H9 (cell line): Measurements from ENCODE around the gene TBC1D20. TPM values are rescaled to one million over a fixed set of nuclear protein-coding genes. Genes with fewer than 3 reads are reported as not detected.

Experiments
- DNase-seq: peaks from one replicate; pipeline ENCODE4 v3.0.0-alpha.2; 2017
- H2AFZ ChIP-seq: one replicate; pipeline ENCODE4 v1.6.1; 2013; ENCODE audit warnings: mild to moderate bottlenecking, low read length, control low read depth, moderate library complexity
- H2AK5ac ChIP-seq: 2 replicates; pipeline ENCODE4 v1.6.1; 2013; ENCODE audit warnings: low read length, control low read depth, mixed read lengths; ENCODE audit not compliant: insufficient read length
- H2BK120ac ChIP-seq: one replicate; pipeline ENCODE4 v1.6.1; 2013; ENCODE audit warnings: low read depth, mild to moderate bottlenecking, low read length, control low read depth, inconsistent platforms; ENCODE audit not compliant: poor library complexity, severe bottlenecking
- H2BK12ac ChIP-seq: 2 replicates; pipeline ENCODE4 v1.6.1; 2013; ENCODE audit warnings: low read length, control low read depth, mixed read lengths, low read depth; ENCODE audit not compliant: insufficient read length
- H2BK15ac ChIP-seq: 2 replicates; pipeline ENCODE4 v1.6.1; 2013; ENCODE audit warnings: low read depth, low read length, control low read depth
- H2BK20ac ChIP-seq: one replicate; pipeline ENCODE4 v1.6.1; 2013; ENCODE audit warnings: low read depth, mild to moderate bottlenecking, low read length, control low read depth, inconsistent platforms; ENCODE audit not compliant: poor library complexity, severe bottlenecking
- H2BK5ac ChIP-seq: 2 replicates; pipeline ENCODE4 v1.6.1; 2013; ENCODE audit warnings: low read length, control low read depth, mixed read lengths; ENCODE audit not compliant: insufficient read length
- H3K14ac ChIP-seq: 2 replicates; pipeline ENCODE4 v1.6.1; 2013; ENCODE audit warnings: low read length, control low read depth; ENCODE audit not compliant: insufficient read depth
- H3K18ac ChIP-seq: 2 replicates; pipeline ENCODE4 v1.6.1; 2013; ENCODE audit warnings: low read depth, mild to moderate bottlenecking, mixed read lengths, low read length, control low read depth; ENCODE audit not compliant: insufficient read length
- H3K23ac ChIP-seq: 2 replicates; pipeline ENCODE4 v1.6.1; 2013; ENCODE audit warnings: low read length, control low read depth, mixed read lengths, low read depth; ENCODE audit not compliant: insufficient read length
- H3K23me2 ChIP-seq: 2 replicates; pipeline ENCODE4 v1.6.1; 2013; ENCODE audit warnings: low read depth, mild to moderate bottlenecking, mixed read lengths, low read length, control low read depth; ENCODE audit not compliant: insufficient read length, poor library complexity, severe bottlenecking
- H3K27ac ChIP-seq: 2 replicates; pipeline ENCODE4 v1.5.1; 2013; ENCODE audit warnings: low read length, control low read depth, mixed read lengths, low read depth; ENCODE audit not compliant: insufficient read length
- H3K27me3 ChIP-seq: 2 replicates; pipeline ENCODE4 v1.6.1; 2013; ENCODE audit warnings: low read length, control low read depth, inconsistent platforms; ENCODE audit not compliant: insufficient read depth
- H3K4ac ChIP-seq: 2 replicates; pipeline ENCODE4 v1.6.1; 2013; ENCODE audit warnings: low read depth, mild to moderate bottlenecking, control low read depth, inconsistent platforms, low read length, moderate library complexity
- H3K4me1 ChIP-seq: 2 replicates; pipeline ENCODE4 v1.6.1; 2013; ENCODE audit warnings: low read length, control low read depth, inconsistent platforms; ENCODE audit not compliant: insufficient read depth
- H3K4me2 ChIP-seq: 2 replicates; pipeline ENCODE4 v1.6.1; 2013; ENCODE audit warnings: low read length, control low read depth, mixed read lengths; ENCODE audit not compliant: insufficient read length, insufficient read depth
- H3K56ac ChIP-seq: 2 replicates; pipeline ENCODE4 v1.6.1; 2013; ENCODE audit warnings: low read depth, mild to moderate bottlenecking, mixed read lengths, low read length, control low read depth; ENCODE audit not compliant: insufficient read length
- H3K79me1 ChIP-seq: 2 replicates; pipeline ENCODE4 v1.6.1; 2013; ENCODE audit warnings: low read depth, mild to moderate bottlenecking, moderate library complexity, low read length, control low read depth, inconsistent platforms; ENCODE audit not compliant: insufficient read depth, poor library complexity, severe bottlenecking
- H3K79me2 ChIP-seq: 2 replicates; pipeline ENCODE4 v1.6.1; 2013; ENCODE audit warnings: low read length, control low read depth, inconsistent platforms; ENCODE audit not compliant: insufficient read depth
- H3K9ac ChIP-seq: 2 replicates; pipeline ENCODE4 v1.6.1; 2013; ENCODE audit warnings: low read length, control low read depth, mixed read lengths; ENCODE audit not compliant: insufficient read length; ENCODE audit errors: extremely low read depth
- H3K9me3 ChIP-seq: one replicate; pipeline ENCODE4 v1.6.1; 2013; ENCODE audit warnings: low read depth, low read length, inconsistent platforms; ENCODE audit not compliant: control insufficient read depth
- H3T11ph ChIP-seq: one replicate; pipeline ENCODE4 v1.6.1; 2013; ENCODE audit warnings: mild to moderate bottlenecking, low read length, control low read depth, inconsistent platforms
- H4K20me1 ChIP-seq: one replicate; pipeline ENCODE4 v1.6.1; 2013; ENCODE audit not compliant: control insufficient read depth, insufficient read length, insufficient read depth
- H4K5ac ChIP-seq: 2 replicates; pipeline ENCODE4 v1.6.1; 2013; ENCODE audit warnings: low read depth, mild to moderate bottlenecking, mixed read lengths, low read length, control low read depth; ENCODE audit not compliant: insufficient read length
- H4K8ac ChIP-seq: replicated peaks from 2 replicates; pipeline ENCODE4 v1.6.1; 2013; ENCODE audit warnings: low read length, control low read depth, mixed read lengths, low read depth; ENCODE audit not compliant: insufficient read length
- H4K91ac ChIP-seq: 2 replicates; pipeline ENCODE4 v1.6.1; 2013; ENCODE audit warnings: low read depth, mild to moderate bottlenecking, moderate library complexity, mixed read lengths, low read length, control low read depth; ENCODE audit not compliant: insufficient read length
- H3K27ac Mint-ChIP-seq, 3 experiments: 2 replicates in 2 of 3; 3 replicates in 1 of 3; pipeline ENCODE4 v1.8.0; 2020 to 2021; ENCODE audit warnings: mixed read lengths in 3 of 3, mild to moderate bottlenecking in 1 of 3, moderate library complexity in 1 of 3
- H3K27me3 Mint-ChIP-seq: 2 replicates; pipeline ENCODE4 v1.8.0; 2021; ENCODE audit warnings: low read depth, mild to moderate bottlenecking, moderate library complexity, mixed read lengths
- H3K36me3 Mint-ChIP-seq, 3 experiments: 2 replicates in 2 of 3; 3 replicates in 1 of 3; pipeline ENCODE4 v1.8.0; 2020 to 2021; ENCODE audit warnings: low read depth in 3 of 3, mixed read lengths in 3 of 3; ENCODE audit not compliant: insufficient read depth in 1 of 3
- H3K4me1 Mint-ChIP-seq, 2 experiments: 2 replicates each; pipeline ENCODE4 v1.8.0; 2020; ENCODE audit warnings: mixed read lengths in 2 of 2
- H3K4me3 Mint-ChIP-seq, 2 experiments: 2 replicates in 1 of 2; 3 replicates in 1 of 2; pipeline ENCODE4 v1.8.0; 2020 to 2021; ENCODE audit warnings: mild to moderate bottlenecking in 2 of 2, mixed read lengths in 2 of 2, moderate library complexity in 1 of 2
- H3K9me3 Mint-ChIP-seq, 2 experiments: 2 replicates in 1 of 2; 3 replicates in 1 of 2; pipeline ENCODE4 v1.8.0; 2020; ENCODE audit warnings: mild to moderate bottlenecking in 2 of 2, mixed read lengths in 2 of 2, moderate library complexity in 1 of 2
- WGBS: extraction: QIAGEN DNeasy Blood & Tissue Kit; methylation state at CpG from one replicate; pipeline ENCODE4 v1.1.7; 2013; ENCODE audit warnings: missing lambda C conversion rate, low lambda C conversion rate, mixed read lengths; ENCODE audit not compliant: insufficient read length; ENCODE audit errors: extremely low coverage; 5-methylcytosine and 5-hydroxymethylcytosine counted together
- total RNA-seq: library from RNA; stranded (reverse); gene quantifications from 2 replicates; pipeline ENCODE4 v1.2.1, GENCODE V29; 2021
- TF ChIP-seq, protein P1 (sequence below): fragments of 200-600 bp; sonication (generic); conservative IDR thresholded peaks from 3 replicates; pipeline ENCODE4 v1.8.0; 2021; ENCODE audit warnings: antibody characterized with exemption, mild to moderate bottlenecking

TBC1D20 gene
- total RNA-seq, 1 experiment from 2014 or later: 17.9 TPM

DNA sequence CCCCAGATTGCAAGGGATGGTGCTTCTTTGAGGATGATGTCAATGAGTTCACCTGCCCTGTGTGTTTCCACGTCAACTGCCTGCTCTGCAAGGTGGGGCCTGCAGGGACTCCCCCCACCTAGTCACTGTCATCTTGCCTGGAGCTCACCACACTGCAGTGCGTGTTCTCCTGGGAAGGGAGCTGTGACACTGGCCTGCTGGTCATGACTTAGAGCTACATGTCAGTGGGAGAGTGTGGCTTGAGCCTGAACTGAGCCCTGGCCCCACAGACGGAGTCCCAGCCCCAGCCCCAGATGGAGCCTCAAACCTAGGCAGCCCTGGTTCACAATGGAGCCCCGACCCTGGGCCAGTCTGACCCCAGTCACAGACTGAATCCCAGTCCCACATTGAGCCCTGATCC lies 34.9 kb downstream of the TBC1D20 start:
- Histone ChIP-seq H3K23me2 (no peaks in the 10 kb centered on the region), H3K79me2 (no peaks in the 10 kb centered on the region), H2BK120ac (no peak overlapping the region), H4K20me1 (no peaks in the 10 kb centered on the region), H2BK20ac (no peak overlapping the region), H3K18ac (no peak overlapping the region), H2BK12ac (no peak overlapping the region), H3K56ac (no peak overlapping the region), H2AFZ (no peak overlapping the region), H2BK5ac (no peak overlapping the region), H3K4me2 (no peak overlapping the region), H3K27me3 (no peaks in the 10 kb centered on the region), H4K5ac (no peak overlapping the region), H2BK15ac (no peak overlapping the region), H3K23ac (no peak overlapping the region), H3K4me1 (no peaks in the 10 kb centered on the region), H3K9me3 (no peaks in the 10 kb centered on the region), H3T11ph (no peak overlapping the region), H3K9ac (no peak overlapping the region), H2AK5ac (no peak overlapping the region), H3K4ac (no peak overlapping the region), H3K14ac (no peak overlapping the region), H3K79me1 (no peaks in the 10 kb centered on the region), H4K91ac (no peak overlapping the region), H3K27ac (no peak overlapping the region), H4K8ac (no peak overlapping the region)
- peaks cover 20 to 51% (median 48%) of the 10 kb centered on the region in 3 experiments; a peak in 6 of 7 replicates for H3K36me3 Mint-ChIP-seq
- no CpG with 5 or more reads among the region's 4 CpGs for WGBS
- H3K4me1 Mint-ChIP-seq: peaks cover 5 to 9% of the 10 kb centered on the region in 2 experiments; a peak in 3 of 4 replicates
- H3K4me3 Mint-ChIP-seq: no peak overlapping the region
- peaks cover 2% of the 10 kb centered on the region for H3K27me3 Mint-ChIP-seq
- TF ChIP-seq, protein P1, sequence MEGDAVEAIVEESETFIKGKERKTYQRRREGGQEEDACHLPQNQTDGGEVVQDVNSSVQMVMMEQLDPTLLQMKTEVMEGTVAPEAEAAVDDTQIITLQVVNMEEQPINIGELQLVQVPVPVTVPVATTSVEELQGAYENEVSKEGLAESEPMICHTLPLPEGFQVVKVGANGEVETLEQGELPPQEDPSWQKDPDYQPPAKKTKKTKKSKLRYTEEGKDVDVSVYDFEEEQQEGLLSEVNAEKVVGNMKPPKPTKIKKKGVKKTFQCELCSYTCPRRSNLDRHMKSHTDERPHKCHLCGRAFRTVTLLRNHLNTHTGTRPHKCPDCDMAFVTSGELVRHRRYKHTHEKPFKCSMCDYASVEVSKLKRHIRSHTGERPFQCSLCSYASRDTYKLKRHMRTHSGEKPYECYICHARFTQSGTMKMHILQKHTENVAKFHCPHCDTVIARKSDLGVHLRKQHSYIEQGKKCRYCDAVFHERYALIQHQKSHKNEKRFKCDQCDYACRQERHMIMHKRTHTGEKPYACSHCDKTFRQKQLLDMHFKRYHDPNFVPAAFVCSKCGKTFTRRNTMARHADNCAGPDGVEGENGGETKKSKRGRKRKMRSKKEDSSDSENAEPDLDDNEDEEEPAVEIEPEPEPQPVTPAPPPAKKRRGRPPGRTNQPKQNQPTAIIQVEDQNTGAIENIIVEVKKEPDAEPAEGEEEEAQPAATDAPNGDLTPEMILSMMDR: no peak
- no peak overlapping the region for H3K27ac Mint-ChIP-seq
- DNase-seq: no peak
- no peaks in the 10 kb centered on the region for H3K9me3 Mint-ChIP-seq
